HepG2 (cell line): ENCODE results near the gene GPRC5B. TPM values are rescaled to one million over a fixed set of nuclear protein-coding genes. Genes with fewer than 3 reads are reported as not detected.

Experiments
- ATAC-seq: fragments of 200-7000 bp; cut with Tn5 transposase; 3 replicates; pipeline ENCODE4 v1.9.1; 2020; ENCODE audit warnings: mild to moderate bottlenecking, moderate library complexity
- BruUV-seq: library from RNA; stranded (reverse); fragments of 400-500 nt; replicated peaks from 2 replicates; lab custom pipeline; 2021; lab: Mats Ljungman, UMichigan
- CTCF ChIA-PET: fragments of 300-600 bp; formaldehyde crosslinking; extraction: SDS; loops from one replicate; lab custom pipeline; 2021; ENCODE audit warnings: low total read pairs, inconsistent platforms, low intra/inter-chr PET ratio; lab: Yijun Ruan, JAX
- POLR2A ChIA-PET: fragments of 350-600 bp; sonication (Branson Sonifier 250); formaldehyde crosslinking; loops from one replicate; lab custom pipeline; 2020; ENCODE audit warnings: antibody characterized with exemption, inconsistent platforms; lab: Yijun Ruan, JAX
- DNase-seq: peaks from one replicate; pipeline ENCODE4 v3.0.0-alpha.2; 2015; ENCODE audit warnings: low spot score
- FAIRE-seq: peaks from 3 replicates; lab custom pipeline; 2011; peaks lifted over from hg19 to GRCh38; lab: Jason Lieb, UNC
- H2AFZ ChIP-seq: one replicate; pipeline ENCODE4 v1.6.1; 2011; ENCODE audit warnings: low read length, inconsistent platforms
- H3K27ac ChIP-seq: fragments of 300-600 bp; 3 replicates; pipeline ENCODE4 v1.8.0; 2011; ENCODE audit warnings: mixed run types, mild to moderate bottlenecking, mixed read lengths, low read length, inconsistent platforms; ENCODE audit not compliant: insufficient read depth; ENCODE audit errors: extremely low read length
- H3K27me3 ChIP-seq, 2 experiments: fragments of 200-600 bp in 1 of 2; 2 replicates in 1 of 2; 3 replicates in 1 of 2; pipeline versions ENCODE4 v1.6.0 to v1.8.0; 2011; ENCODE audit warnings: low read length in 2 of 2, mild to moderate bottlenecking in 2 of 2, moderate library complexity in 2 of 2, inconsistent platforms in 1 of 2; ENCODE audit not compliant: insufficient read depth in 2 of 2, control insufficient read depth in 1 of 2
- H3K36me3 ChIP-seq, 2 experiments: fragments of 200-600 bp in 1 of 2; replicated peaks in 1 of 2; 2 replicates in 1 of 2; 3 replicates in 1 of 2; pipeline versions ENCODE4 v1.5.1 to v1.8.0; 2011; ENCODE audit warnings: low read length in 2 of 2, inconsistent platforms in 1 of 2; ENCODE audit not compliant: insufficient read depth in 2 of 2, control insufficient read depth in 1 of 2
- H3K4me1 ChIP-seq: 2 replicates; pipeline ENCODE4 v1.5.1; 2012; ENCODE audit warnings: low read length, inconsistent platforms; ENCODE audit not compliant: insufficient read depth
- H3K4me2 ChIP-seq: 2 replicates; pipeline ENCODE4 v1.6.0; 2011; ENCODE audit warnings: low read depth, low read length, inconsistent platforms
- H3K4me3 ChIP-seq, 3 experiments: fragments of 200-600 bp in 1 of 3; sonication (generic), shearing (Covaris generic) in 1 of 3; replicated peaks in 1 of 3; 2 replicates each; pipeline ENCODE4 v1.5.1; 2011 to 2016; ENCODE audit warnings: low read length in 3 of 3, inconsistent platforms in 2 of 3, low read depth in 2 of 3, mild to moderate bottlenecking in 2 of 3, control low read depth in 1 of 3, mixed read lengths in 1 of 3; ENCODE audit not compliant: insufficient read depth in 1 of 3
- H3K79me2 ChIP-seq: one replicate; pipeline ENCODE4 v1.6.1; 2011; ENCODE audit warnings: low read length, inconsistent platforms; ENCODE audit not compliant: insufficient read depth
- H3K9ac ChIP-seq: 2 replicates; pipeline ENCODE4 v1.6.0; 2011; ENCODE audit warnings: mild to moderate bottlenecking, low read depth, low read length, inconsistent platforms; ENCODE audit not compliant: insufficient read depth
- H3K9me3 ChIP-seq: 2 replicates; pipeline ENCODE4 v1.5.1; 2012; ENCODE audit warnings: mild to moderate bottlenecking, low read length
- H4K20me1 ChIP-seq: 2 replicates; pipeline ENCODE4 v1.6.0; 2011; ENCODE audit warnings: inconsistent platforms, mild to moderate bottlenecking, low read length, moderate library complexity; ENCODE audit not compliant: insufficient read depth
- CENPT ChIP-seq: sonication (generic); formaldehyde crosslinking; IDR thresholded peaks from 2 replicates; pipeline ENCODE4 v1.8.0; 2022; ENCODE audit warnings: low read depth, mild to moderate bottlenecking, moderate library complexity, missing genetic modification reagents
- HNRNPK ChIP-seq: fragments of 200-400 bp; formaldehyde crosslinking; IDR thresholded peaks from 2 replicates; pipeline ENCODE4 v1.6.1; 2018; ENCODE audit warnings: low read length, low read depth, moderate library complexity, mild to moderate bottlenecking; ENCODE audit not compliant: poor library complexity, severe bottlenecking
- MAFG ChIP-seq: sonication (generic); formaldehyde crosslinking; IDR thresholded peaks from 2 replicates; pipeline ENCODE4 v1.5.1; 2020; ENCODE audit warnings: mild to moderate bottlenecking, missing genetic modification reagents
- MYNN ChIP-seq: sonication (generic); formaldehyde crosslinking; IDR thresholded peaks from 2 replicates; pipeline ENCODE4 v1.4.0; 2020; ENCODE audit warnings: mild to moderate bottlenecking, low read depth, missing genetic modification reagents
- PLRG1 ChIP-seq: fragments of 450-650 bp; conservative IDR thresholded peaks from 2 replicates; pipeline ENCODE4 v1.6.1; 2016
- ZFP90 ChIP-seq: sonication (generic); formaldehyde crosslinking; IDR thresholded peaks from 2 replicates; pipeline ENCODE4 v1.8.0; 2022; ENCODE audit warnings: missing genetic modification reagents, mild to moderate bottlenecking, inconsistent platforms, borderline replicate concordance
- ZNF543 ChIP-seq: sonication (generic); formaldehyde crosslinking; IDR thresholded peaks from 2 replicates; pipeline ENCODE4 v1.4.0; 2020; ENCODE audit warnings: mild to moderate bottlenecking, missing genetic modification reagents
- WGBS: methylation state at CpG from one replicate; pipeline ENCODE4 v1.1.6; 2017; ENCODE audit warnings: low lambda C conversion rate; 5-methylcytosine and 5-hydroxymethylcytosine counted together
- in situ Hi-C: cut with HindIII; loops from 2 replicates; pipeline ENCODE4 v1.10.0; 2017; ENCODE audit warnings: low pct_unique_long_range_greater_than_20kb; ENCODE audit not compliant: extremely low pct_ligation_motif_present
- intact Hi-C: fragments of 100-400 bp; cut with micrococcal nuclease; formaldehyde crosslinking; loops from one replicate; pipeline ENCODE4 v1.10.0; 2022; ENCODE audit not compliant: unreplicated experiment
- polyA plus RNA-seq, 8 experiments: library from polyadenylated mRNA; depleted of rRNA in 3 of 8; stranded (reverse) in 7 of 8; unstranded in 1 of 8; fragments of >200 nt; fragmentation: Illumina TruSeq in 4 of 8; extraction: Trizol in 4 of 8; gene quantifications; 2 replicates each; pipeline versions ENCODE4 v1.2.1 to v1.2.3, GENCODE V29; 2011 to 2016; ENCODE audit warnings: low read depth in 4 of 8, missing spikeins in 1 of 8, mixed read lengths in 1 of 8; ENCODE audit not compliant: insufficient read depth in 1 of 8
- total RNA-seq, 5 experiments: library from RNA; depleted of rRNA; stranded (reverse); fragments of >200 nt; fragmentation: Illumina TruSeq; extraction: Trizol; gene quantifications; 2 replicates each; pipeline ENCODE4 v1.2.3, GENCODE V29; 2016; ENCODE audit warnings: low read depth in 1 of 5
- TF ChIP-seq, protein P1 (sequence below): sonication (generic); formaldehyde crosslinking; IDR thresholded peaks from one replicate; pipeline ENCODE4 v1.5.1; 2020; ENCODE audit warnings: mild to moderate bottlenecking, missing genetic modification reagents; ENCODE audit errors: not compliant biosample characterization
- TF ChIP-seq, protein P2 (sequence below), 2 experiments: sonication (generic) in 1 of 2; formaldehyde crosslinking in 1 of 2; IDR thresholded peaks; 2 replicates each; pipeline versions ENCODE4 v1.6.1 to v1.9.0; 2014 to 2022; ENCODE audit warnings: antibody characterized with exemption in 1 of 2, borderline replicate concordance in 1 of 2, inconsistent platforms in 1 of 2, low read depth in 1 of 2, missing genetic modification reagents in 1 of 2

The GPRC5B gene
- total and polyA plus RNA-seq, 2 of the 13 experiments (the other 11 are each of a cell fraction or from before 2014, with no cell fraction given): 0.46 to 0.53 TPM

DNA sequence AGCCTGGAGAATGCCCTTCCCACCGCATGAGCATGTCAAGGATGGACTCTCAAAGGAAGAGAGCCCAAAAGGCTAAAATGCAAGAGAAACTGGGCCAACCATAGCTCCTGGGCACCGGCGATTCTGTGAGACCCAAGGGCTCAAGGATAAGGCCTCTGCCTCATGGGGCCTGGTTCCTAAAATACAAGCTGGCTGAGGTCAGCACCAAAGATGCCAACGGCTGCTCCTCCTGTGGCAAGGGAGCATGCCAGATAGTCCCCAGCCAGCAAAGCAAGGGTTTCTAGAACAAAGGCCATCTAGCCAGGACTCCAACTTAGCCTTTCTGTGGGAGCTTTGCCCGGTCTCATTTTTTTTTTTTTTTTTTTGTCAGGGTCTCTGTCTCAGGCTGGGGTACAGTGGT lies 20.1 kb downstream of the GPRC5B start (continued):
- TF ChIP-seq, protein P1, sequence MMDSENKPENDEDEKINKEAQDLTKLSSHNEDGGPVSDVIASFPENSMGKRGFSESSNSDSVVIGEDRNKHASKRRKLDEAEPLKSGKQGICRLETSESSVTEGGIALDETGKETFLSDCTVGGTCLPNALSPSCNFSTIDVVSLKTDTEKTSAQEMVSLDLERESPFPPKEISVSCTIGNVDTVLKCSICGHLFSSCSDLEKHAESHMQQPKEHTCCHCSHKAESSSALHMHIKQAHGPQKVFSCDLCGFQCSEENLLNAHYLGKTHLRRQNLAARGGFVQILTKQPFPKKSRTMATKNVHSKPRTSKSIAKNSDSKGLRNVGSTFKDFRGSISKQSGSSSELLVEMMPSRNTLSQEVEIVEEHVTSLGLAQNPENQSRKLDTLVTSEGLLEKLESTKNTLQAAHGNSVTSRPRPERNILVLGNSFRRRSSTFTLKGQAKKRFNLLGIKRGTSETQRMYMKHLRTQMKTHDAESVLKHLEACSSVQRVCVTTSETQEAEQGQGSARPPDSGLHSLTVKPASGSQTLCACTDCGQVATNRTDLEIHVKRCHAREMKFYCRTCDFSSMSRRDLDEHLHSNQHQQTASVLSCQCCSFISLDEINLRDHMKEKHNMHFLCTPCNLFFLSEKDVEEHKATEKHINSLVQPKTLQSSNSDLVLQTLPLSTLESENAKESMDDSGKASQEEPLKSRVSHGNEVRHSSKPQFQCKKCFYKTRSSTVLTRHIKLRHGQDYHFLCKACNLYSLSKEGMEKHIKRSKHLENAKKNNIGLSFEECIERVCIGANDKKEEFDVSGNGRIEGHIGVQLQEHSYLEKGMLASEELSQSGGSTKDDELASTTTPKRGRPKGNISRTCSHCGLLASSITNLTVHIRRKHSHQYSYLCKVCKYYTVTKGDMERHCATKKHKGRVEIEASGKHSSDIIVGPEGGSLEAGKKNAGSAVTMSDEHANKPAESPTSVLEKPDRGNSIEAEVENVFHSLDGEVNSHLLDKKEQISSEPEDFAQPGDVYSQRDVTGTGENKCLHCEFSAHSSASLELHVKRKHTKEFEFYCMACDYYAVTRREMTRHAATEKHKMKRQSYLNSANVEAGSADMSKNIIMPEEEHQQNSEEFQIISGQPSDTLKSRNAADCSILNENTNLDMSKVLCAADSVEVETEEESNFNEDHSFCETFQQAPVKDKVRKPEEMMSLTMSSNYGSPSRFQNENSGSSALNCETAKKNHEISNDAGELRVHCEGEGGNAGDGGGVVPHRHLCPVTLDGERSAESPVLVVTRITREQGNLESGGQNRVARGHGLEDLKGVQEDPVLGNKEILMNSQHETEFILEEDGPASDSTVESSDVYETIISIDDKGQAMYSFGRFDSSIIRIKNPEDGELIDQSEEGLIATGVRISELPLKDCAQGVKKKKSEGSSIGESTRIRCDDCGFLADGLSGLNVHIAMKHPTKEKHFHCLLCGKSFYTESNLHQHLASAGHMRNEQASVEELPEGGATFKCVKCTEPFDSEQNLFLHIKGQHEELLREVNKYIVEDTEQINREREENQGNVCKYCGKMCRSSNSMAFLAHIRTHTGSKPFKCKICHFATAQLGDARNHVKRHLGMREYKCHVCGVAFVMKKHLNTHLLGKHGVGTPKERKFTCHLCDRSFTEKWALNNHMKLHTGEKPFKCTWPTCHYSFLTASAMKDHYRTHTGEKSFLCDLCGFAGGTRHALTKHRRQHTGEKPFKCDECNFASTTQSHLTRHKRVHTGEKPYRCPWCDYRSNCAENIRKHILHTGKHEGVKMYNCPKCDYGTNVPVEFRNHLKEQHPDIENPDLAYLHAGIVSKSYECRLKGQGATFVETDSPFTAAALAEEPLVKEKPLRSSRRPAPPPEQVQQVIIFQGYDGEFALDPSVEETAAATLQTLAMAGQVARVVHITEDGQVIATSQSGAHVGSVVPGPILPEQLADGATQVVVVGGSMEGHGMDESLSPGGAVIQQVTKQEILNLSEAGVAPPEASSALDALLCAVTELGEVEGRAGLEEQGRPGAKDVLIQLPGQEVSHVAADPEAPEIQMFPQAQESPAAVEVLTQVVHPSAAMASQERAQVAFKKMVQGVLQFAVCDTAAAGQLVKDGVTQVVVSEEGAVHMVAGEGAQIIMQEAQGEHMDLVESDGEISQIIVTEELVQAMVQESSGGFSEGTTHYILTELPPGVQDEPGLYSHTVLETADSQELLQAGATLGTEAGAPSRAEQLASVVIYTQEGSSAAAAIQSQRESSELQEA: no peak
- TF ChIP-seq MAFG (CRISPR knock-in tag) (no peak), HNRNPK (no peak)

DNA sequence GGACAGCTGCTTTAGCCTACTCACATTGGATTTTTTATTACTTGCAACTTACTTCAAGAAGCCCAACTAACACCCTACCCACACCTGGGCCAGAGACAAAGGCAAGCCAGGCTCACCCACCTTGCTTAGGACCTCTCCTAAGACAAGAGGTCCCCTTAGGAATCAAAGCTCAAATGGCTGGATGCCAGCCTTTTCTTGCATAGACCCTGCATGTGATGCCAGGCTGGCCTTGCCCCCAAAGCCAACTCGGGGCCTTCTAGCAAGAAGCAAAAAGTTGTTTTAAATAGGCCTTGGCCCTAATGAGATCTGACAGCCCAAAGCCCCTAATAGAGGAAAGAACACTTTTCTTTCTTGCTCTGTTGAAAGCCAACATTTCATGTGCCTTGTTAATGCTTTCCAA lies 20.7 kb downstream of the GPRC5B start:
- no peaks in the 10 kb centered on the region for H3K79me2 ChIP-seq
- BruUV-seq: no TSS peak
- no peak overlapping the region for H3K27ac ChIP-seq
- DNase-seq (no peak), ATAC-seq (no peak), FAIRE-seq (no peak)
- POLR2A ChIA-PET: no interaction called here
- H3K27me3 ChIP-seq: no peaks in the 10 kb centered on the region; a peak in 1 of 5 replicates
- H3K4me1 ChIP-seq: no peaks in the 10 kb centered on the region
- H3K9me3 ChIP-seq: no peaks in the 10 kb centered on the region
- no peak overlapping the region for H2AFZ ChIP-seq
- H3K4me2 ChIP-seq: no peak overlapping the region
- no peak overlapping the region for H3K9ac ChIP-seq
- 0% methylated on average over 1 of the region's 1 CpG for WGBS
- intact Hi-C loops: no loop called here
- H3K4me3 ChIP-seq: no peak overlapping the region
- CTCF ChIA-PET: no interaction called here
- no peaks in the 10 kb centered on the region for H4K20me1 ChIP-seq
- in situ Hi-C loops: no loop called here
- H3K36me3 ChIP-seq: no peaks in the 10 kb centered on the region
- TF ChIP-seq MYNN (no peak), PLRG1 (no peak), CENPT (CRISPR knock-in tag) (no peak), ZNF543 (no peak), ZFP90 (CRISPR knock-in tag) (no peak)
- TF ChIP-seq, protein P2, sequence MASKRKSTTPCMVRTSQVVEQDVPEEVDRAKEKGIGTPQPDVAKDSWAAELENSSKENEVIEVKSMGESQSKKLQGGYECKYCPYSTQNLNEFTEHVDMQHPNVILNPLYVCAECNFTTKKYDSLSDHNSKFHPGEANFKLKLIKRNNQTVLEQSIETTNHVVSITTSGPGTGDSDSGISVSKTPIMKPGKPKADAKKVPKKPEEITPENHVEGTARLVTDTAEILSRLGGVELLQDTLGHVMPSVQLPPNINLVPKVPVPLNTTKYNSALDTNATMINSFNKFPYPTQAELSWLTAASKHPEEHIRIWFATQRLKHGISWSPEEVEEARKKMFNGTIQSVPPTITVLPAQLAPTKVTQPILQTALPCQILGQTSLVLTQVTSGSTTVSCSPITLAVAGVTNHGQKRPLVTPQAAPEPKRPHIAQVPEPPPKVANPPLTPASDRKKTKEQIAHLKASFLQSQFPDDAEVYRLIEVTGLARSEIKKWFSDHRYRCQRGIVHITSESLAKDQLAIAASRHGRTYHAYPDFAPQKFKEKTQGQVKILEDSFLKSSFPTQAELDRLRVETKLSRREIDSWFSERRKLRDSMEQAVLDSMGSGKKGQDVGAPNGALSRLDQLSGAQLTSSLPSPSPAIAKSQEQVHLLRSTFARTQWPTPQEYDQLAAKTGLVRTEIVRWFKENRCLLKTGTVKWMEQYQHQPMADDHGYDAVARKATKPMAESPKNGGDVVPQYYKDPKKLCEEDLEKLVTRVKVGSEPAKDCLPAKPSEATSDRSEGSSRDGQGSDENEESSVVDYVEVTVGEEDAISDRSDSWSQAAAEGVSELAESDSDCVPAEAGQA (IDR thresholded peaks at IDR 0.05; ENCODE audit: low read depth): no peak
- TF ChIP-seq, protein P2 (CRISPR knock-in tag; IDR thresholded peaks at IDR 0.05; ENCODE audit: borderline replicate concordance): no peak
